Stimulated activated CD4-positive, alpha-beta T cell treated with anti-CD3 and anti-CD28 coated beads, TNF-alpha, amount 100 ng/mL, for 1 hour (primary cell): ENCODE data around the gene GRIP1.

Source experiments
- DNase-seq, 3 donors: peaks; one replicate each; pipeline ENCODE4 v3.0.0-alpha.2; 2020; ENCODE audit warnings: low read depth in 3 of 3, low spot score in 1 of 3

Gene GRIP1, protein sequence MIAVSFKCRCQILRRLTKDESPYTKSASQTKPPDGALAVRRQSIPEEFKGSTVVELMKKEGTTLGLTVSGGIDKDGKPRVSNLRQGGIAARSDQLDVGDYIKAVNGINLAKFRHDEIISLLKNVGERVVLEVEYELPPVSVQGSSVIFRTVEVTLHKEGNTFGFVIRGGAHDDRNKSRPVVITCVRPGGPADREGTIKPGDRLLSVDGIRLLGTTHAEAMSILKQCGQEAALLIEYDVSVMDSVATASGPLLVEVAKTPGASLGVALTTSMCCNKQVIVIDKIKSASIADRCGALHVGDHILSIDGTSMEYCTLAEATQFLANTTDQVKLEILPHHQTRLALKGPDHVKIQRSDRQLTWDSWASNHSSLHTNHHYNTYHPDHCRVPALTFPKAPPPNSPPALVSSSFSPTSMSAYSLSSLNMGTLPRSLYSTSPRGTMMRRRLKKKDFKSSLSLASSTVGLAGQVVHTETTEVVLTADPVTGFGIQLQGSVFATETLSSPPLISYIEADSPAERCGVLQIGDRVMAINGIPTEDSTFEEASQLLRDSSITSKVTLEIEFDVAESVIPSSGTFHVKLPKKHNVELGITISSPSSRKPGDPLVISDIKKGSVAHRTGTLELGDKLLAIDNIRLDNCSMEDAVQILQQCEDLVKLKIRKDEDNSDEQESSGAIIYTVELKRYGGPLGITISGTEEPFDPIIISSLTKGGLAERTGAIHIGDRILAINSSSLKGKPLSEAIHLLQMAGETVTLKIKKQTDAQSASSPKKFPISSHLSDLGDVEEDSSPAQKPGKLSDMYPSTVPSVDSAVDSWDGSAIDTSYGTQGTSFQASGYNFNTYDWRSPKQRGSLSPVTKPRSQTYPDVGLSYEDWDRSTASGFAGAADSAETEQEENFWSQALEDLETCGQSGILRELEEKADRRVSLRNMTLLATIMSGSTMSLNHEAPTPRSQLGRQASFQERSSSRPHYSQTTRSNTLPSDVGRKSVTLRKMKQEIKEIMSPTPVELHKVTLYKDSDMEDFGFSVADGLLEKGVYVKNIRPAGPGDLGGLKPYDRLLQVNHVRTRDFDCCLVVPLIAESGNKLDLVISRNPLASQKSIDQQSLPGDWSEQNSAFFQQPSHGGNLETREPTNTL

DNA sequence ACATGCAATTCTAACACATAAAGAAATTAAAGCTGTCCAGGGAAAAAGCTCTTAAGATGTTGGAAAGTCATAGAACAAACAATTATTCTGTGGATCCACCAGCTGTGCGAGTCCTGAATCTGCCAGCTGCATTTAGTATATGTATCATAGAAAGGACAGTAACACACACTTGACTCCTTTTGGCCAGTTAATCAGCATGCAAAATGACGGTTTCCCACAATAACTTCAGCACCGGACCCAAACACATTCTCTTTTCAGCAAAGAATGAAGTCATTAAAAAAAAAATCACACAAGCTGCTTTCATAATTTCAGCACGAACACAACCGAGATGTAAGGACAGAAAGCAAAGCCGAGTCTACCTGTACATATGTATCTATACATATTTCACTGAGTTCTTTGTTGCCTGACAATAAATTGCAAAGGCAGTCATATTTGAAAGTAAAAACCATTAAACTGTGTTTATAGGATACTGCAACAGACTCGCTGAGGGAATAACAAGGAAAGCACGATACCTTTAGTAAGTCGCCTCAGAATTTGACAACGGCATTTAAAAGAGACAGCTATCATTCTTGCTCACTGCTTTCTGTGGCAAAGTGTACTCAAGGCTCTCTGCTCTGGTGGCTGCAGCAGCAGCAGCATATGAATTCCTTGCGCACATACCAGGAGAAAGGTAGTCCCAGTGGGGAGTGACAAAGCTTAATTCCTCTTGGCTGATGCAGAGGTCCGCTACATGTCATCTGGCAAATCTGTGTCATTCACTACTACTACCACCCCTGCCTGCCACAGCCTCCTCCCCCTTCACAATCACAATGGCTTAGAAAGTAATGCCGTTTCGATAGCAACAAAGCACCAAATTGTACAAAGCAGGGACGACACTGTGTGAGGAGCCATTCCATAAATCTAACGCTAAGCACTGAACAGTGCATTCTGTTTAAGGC, at the start of gene GRIP1:
Gene GRIP1 (minus strand): TSS at position 739 of the 938 bp plus-strand sequence. CDS start 172 bp downstream, at position 567.
- no peak for DNase-seq

DNA sequence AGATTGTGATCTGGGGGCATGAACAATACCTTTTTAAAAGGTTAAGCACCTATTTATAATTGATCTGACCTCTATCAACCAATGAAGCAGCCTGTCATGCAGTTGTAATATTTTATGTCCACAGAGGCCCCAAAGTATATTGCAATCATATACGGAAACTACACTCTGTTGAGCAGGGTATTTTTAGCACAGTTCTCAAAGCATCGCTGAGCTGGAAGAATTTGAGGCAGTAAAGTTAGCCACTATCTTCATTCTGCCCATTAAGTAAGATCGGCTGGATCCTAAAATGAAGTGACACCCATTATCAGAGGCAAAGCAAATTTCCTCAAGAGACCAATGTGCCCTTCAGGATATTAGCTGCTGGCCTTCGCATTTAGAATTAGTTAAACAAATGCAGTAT, 47.7 kb upstream of the GRIP1 start:
- no peak for DNase-seq

DNA sequence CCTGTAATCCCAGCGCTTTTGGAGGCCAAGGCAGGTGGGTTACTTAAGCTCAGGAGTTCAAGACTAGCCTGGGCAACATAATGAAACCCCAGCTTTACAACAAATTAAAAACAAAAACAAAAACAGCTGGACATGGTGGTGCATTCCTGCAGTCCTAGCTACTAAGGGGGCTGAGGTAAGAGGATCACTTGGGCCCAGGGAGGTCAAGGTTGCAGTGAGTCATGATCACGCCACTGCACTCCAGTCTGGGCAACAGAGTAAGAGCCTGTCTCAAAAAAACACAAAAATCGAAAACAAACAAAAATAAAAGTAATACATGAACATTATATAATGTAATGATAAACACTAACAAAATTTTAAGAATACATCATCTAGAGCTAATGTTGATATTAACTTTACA, 46.2 kb upstream of the GRIP1 start:
- no peak for DNase-seq

DNA sequence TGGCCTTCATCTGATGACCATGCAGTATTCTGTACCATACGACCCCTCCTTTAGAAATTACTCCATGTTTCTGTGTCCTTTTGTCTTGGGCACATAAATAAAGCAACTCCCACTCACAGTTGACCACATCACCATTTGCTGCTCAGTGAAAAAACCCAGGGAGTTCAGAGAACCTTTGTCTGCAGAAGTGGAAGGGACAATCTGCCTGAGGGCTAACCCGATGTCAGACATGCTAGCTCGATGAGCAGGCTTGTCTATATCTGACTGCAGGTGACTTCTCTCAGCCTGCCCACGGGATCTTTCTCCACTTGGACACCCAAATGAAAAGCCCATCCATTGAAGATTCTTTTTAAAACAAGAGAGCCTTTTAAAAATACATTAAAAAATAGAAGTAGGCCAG, 45.7 kb upstream of the GRIP1 start:
- no peak for DNase-seq

DNA sequence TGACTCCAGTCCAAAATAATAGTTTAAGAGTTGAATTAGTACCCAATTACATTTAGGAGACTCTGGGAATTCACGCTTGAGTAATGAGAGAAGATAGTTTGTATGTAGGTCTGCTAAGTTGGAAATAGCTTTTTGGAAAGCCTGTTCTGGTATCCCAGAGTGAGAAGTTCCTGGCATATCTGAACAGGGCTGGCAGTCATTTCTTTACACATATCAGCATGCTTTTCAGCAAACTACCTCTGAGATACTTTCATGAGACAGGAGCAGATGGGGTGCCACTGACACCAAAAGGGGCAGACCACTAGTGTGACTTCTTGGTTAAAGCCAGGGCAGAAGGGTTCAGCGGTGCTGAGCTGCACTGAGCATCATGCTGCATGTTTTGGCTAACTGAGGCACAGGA, 45.1 kb upstream of the GRIP1 start:
- DNase-seq, result no peak

DNA sequence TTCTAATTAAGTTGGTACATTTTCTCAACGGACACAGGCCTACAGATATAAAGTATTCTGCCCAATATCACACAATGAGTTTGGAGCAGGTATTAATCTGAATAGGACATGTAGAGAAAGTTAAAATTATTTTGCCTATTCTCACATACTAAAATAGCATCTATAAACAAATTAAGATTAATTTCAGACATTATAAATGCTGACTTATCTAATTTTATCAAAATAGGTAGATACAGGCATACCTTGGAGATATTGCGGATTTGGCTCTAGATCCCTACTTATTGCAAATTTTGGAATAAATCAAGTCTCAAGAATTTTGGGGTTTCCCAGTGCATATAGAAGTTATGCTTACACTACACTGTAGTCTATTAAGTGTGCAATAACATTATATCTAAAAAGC, 41.0 kb upstream of the GRIP1 start:
- DNase-seq, result no peak

DNA sequence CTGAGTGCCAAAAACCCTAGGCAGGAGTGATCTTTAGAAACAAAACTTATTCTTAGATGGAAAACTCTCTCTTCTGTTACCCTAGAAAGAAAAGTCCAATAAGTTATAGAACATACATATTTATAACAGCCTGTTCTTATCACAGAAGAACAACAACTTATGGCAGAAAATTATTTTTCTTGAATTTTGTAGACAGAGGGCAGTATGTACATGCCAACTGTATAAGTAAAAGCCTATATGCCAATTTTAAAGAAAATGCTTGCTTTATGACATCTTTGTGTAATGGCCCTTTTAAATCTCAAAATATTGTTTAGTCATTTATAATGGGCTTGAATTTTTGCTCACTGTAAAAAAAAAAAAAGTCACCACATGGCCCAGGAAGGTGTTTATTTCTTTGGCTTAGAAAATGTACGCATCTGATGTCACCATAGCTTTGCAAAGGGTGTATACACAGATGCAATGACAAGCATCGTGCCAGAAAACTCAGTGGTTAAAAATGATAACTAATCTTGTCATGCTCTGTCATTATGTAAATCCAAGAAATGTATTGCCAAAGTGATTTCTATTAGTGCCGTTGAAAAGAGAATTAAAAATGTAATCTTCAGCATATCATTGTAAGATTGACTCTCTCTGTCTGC, 38.3 kb upstream of the GRIP1 start:
- no peak for DNase-seq

DNA sequence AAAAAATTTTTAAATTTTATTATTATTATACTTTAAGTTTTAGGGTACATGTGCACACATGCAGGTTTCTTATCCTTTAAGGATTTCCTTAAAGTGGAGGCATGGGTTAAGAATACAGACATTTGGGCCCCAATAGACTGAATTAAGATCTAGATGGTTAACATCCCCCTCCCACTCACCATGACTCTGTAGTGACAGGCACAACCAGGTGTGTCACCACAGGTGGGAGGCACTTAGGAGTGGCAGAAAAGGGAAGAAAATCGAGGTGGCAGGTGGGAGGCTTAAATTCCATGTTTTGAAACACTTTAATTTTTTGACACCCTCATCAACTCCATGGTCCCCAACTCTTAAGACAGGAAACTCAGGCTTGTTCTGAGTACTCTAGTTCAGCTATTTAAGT, 37.6 kb upstream of the GRIP1 start:
- no peak for DNase-seq

DNA sequence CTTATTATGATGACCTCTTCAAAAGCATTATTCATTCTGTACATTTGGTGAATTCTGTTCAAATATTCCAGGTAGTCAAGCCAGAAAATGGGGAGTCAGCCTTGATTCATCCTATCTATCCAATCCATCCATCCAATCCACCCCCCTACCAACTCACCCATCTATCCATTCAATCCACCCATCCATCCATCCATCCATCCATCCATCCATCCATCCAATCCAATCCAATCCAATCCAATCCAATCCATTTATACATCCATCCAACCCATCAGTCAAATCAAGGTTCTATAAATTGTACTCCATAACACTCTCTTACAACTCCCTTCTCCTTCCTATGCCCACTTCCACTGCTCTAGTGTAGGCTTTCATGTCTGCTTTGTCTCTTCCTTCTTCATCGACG, 35.8 kb upstream of the GRIP1 start:
- DNase-seq, result no peak

DNA sequence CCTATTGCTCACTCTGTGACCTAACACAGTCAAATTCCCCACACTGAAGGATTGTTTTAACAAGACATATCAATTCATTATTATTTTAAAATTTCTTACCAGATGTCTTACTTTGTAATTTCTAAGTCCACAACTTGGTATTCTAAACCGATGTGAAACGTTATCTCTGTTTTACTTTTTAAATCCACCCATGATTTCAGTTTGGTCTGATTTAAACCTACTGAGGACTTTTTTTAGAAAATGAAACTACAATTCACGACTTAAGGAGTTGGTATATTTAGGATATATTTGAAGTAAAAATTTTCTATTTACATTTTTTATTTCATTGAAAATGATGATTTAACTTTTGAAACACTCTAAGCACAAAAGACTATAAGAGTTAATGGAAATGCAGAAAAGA, 35.1 kb upstream of the GRIP1 start:
- DNase-seq, result no peak

DNA sequence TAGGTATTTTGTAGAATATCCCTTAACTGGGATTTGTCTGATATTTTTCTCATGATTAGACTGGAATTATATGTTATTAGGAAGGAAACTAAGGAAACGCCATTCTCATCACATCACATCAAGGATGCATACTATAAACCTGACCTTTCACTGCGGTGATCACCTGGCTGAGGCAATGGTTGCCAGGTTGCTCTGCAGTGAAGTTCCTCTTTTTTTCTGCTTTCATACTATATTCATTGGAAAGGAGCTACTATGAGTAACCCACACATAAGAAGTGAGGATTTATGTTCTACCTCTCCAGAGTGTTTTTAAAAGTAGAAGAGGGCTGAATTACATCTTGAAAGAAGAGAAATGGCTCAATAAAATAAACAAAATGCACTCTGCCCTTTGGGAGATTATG, 31.0 kb upstream of the GRIP1 start:
- DNase-seq, result no peak

DNA sequence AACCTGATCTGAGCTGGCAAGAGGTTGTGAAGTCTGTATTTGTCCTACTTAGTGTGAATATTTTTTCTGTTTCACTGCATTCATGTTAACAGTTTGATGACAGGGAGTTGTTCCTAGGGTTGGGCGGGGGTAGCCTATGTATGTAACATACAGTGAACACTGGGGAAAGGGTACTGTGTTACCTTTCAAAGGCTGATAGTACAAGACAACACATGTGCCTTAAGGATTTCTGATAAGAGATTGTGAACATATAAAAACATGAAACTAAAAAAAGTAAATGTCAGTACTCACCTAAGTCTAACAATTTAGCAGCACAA, 30.5 kb upstream of the GRIP1 start:
- no peak for DNase-seq

DNA sequence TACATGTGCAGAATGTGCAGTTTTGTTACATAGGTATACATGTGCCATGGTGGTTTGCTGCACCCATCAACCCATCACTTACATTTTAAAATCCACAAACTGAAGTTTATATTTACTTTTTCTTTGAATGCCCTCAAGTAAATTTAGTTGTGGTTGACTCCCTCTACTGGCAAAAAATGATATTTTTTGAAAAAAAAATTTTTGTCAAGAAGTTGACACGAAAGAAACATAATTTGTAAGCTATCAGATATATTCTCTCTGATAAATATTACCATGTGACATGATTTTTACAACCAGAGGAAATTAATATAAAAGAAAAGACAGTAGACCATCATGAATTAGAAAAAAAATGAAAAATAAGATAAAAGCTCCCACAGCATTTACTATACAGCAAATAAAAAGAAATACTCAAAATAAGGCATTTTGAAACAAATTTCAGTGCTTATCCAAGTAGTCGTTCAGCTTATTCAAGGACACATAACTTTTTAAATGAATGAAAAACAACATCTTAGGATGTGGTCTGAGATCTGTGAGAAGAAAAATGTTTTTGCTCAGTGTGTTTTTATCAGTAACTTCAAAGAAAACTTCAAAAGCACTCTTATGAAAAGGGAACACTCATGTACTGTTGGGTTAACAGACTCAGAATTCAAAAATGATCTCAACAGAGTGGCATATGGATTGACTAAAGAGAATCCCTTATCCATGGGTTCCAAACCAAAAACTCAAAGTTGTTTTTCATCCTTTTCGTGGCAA, 30.0 kb upstream of the GRIP1 start:
- DNase-seq, result no peak

DNA sequence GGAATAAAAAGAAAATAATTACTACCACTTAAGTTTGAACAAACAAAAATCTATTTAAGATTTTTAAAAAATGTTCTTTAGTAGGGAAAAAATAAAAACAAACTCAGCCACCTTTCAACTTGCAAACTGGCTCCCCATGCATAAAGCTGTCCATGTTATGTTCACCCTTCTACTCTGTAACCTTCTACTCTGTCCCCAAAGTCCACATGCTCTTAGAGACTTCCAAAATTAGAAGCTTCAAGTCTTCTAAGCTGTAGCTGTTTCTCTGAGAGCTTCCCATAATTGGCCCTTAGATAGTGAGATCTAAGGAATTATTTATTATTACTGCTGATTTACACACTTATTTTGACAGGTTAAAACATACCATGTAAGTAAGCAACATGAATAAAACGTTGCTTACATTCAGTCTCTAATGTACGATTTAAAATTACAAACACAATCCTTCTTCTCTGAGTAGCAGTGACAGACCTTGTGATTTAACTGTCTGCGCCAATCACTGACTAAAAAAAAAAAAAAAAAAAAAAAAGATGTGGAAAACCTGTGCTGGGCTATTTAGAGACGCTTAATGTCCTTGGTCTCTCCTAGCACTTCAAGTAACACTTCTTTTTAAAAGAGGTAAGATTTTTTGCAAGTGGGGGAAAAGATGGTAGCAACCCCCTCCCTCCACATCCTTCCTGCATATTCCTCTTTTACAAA, 28.3 kb upstream of the GRIP1 start:
- DNase-seq, result no peak

DNA sequence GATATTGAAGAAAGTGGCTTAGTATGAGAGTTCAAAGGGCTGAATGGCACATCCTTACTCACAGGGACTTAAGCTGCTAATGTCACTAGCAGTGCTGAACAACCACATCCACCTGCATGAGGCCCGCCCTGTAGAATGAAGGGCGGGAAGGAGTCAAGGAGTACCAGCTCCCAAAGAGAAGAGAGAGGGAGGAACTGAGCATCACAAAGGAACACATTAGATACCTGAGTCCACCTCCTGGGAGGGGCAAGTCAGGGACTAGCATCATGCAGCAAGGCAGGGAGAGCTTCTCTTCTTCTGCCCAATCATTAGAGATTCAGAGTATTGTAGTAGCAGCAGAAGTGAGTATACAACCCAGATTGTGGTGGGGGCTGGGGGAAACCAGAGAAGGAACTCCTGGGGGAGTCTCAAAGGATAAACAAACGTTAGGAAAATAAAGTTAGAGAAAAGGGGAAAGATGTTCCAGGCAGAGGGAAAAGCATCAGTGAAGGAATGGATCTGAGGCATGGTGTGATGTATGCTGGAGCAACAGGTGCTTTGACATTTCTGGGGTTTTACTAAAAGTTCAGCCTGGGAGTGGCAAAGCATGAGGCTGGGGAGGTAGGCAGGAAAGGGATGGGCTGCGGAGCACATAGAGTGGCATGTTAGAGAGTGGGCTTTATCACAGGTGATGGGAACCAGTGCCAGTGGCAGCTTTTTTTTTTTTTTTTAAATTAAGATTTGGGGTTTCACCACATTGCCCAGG, 21.0 kb upstream of the GRIP1 start:
- DNase-seq, result no peak

DNA sequence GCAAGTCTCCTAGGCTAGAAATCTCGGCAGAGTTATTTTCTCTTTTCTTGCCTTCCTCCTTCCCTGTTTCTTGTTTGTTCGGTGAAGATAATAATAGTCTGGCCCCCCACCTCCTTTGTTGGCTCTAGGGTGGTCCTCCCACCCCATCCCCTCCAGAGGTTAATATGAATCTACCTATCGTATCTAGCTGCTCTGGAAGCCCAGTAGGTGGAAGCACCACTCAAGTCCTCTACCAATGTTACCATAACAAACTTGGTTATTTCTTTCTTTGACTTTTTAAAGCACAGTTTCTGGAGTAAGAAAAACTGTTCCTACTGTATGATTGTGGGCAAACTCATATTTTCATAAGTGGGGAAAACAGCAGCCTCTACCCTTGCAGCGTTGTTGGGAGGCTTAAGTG, 19.7 kb upstream of the GRIP1 start:
- no peak for DNase-seq

DNA sequence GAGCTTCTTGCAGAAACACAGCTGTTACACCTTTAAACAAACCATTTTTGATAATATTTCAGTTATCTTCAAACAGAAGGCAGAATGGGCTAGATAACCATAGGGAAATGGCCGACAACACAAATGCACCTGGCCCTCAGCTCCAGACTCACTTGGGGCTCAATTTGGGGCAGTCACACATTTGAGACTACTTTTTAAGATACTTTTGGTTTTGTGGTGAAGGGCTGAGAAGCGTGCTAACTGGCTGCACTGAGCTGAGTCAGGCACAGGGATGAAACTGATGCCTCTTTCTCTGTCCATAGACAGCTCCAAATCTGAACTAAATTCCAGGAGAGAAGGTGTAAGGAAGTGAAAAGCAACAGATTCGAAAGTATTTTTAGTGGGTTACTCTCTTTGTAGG, 18.5 kb upstream of the GRIP1 start:
- DNase-seq, result no peak
